ENCODE results near the gene TPD52L1.

TPD52L1 gene

DNA sequence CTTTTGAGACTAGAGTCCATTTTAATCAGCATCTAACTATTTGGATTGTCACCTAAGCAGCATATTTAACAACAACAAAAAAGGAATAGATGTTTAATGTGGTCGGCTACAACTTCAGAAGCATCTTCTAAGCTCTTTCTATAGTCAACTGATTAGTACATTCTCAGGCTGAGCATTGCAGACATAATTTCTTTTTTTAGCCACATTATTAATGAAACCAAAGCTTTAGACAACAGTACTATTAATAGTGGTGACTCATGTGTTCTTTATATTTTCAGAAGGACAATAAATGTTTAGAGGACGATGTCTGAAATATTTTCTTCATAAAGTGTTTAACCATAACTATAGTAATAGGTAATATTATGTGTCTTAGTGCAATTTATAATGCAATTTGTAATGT is 52.4 kb downstream of the TPD52L1 start:
- FAIRE-seq (no peak), DNase-seq (ENCODE audit: insufficient read length, low spot score) (no peak)

DNA sequence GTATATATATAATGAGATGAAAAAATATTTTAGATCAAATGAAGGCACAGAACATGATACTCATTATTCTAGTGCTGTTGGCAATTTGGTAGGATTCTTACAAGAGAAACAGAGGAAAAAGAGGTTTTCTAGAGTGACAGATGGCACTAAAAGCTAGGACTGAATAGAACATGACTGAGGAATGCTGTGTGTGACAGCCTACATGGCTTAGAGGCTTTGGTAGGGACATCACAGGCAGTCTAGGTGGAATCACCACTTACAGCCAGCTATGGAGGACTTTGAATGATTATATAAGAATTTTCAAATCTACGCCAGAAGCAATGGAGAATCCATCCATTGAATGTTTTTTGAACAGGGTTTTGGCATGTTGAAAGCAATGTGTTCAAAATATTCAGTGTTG is 52.8 kb downstream of the TPD52L1 start:
- DNase-seq (ENCODE audit: insufficient read length, low spot score) (no peak), FAIRE-seq (no peak)

DNA sequence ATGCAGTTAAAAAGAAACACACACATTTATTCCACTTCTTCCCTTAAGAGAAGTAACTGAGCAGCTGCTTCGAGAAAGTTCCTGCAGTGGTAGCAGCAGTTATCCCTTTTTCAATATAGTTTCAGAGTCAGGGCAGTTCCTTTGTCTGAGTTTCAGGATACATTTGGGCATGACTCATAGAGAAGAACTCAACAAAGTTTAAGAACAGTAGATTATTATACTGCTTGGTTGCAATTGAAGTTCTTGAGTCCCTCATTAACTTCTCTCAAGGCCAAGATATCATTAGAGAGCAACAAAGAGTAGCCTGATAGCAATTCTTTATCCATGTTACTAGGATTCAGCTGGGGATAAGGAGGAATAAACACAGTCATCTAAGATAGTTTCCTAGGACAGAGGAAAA is 54.4 kb downstream of the TPD52L1 start:
- FAIRE-seq = no peak
- no peak for DNase-seq (ENCODE audit: insufficient read length, low spot score)

DNA sequence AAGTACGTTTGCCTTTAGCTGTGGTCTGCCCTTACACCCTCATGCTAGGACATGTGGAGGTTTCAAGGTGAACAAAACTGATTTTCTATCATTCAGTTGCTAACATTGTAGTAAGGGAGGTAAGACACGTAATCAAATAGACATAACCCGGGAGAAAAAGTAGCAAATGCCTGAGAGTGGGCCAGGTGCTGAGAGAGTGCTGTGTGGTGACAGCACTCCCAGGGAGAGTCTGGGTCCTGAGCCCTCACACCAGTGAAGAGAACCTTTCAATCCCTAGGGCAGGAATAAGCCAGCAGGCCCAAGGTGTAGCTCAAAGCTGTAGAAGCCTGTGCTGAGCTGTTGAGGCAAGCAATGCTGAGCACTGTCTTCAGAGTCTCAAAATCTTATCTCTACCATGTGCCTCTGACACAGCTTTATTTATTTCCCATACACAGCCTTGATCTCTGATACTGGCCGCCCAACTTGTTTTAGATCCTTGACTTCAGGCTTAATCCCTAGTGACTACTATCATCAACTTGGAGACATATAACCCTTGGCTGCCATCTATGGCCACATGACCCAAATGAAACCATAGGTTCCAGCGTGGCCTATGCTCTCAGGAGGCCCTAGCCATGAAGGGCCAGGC is 55.2 kb downstream of the TPD52L1 start:
- FAIRE-seq (no peak), DNase-seq (ENCODE audit: insufficient read length, low spot score) (no peak)

DNA sequence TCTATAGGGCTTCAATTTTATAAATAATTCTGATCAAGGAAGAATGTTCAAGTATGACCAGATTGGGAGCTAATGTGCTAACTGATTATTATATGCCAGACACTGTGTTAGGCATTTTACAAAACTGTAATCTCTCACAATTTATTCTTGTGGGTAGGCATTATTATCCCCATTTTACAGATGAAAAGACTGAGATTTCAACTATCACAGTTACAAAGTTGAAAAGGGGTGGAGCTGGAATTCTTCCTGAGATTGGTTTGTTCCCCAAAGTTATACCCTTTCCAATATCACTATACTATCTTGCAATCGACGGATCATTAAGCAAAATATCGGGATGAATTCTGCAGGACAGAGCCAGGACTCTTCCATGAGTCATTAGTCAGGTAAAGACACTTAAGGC is 57.1 kb downstream of the TPD52L1 start:
- no peak for FAIRE-seq
- DNase-seq (ENCODE audit: insufficient read length, low spot score) = no peak

DNA sequence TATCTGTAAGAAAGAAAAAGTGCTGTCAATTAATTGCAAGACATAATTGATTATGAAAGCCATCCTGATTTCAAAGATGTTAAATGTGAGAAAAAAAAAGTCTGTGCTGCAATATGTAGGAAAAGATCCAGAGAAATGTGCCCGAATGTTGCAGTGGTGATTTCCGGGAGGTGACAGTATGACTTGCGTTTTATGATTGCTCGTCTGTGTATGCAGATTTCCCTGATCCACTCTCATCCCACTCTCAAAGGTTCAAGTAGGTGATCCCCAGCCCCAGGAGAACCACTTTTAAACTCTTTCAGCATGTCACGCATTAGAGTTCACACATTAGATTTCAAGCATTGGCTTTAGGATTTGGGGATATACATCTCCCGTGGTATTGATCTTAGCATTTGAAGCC is 57.8 kb downstream of the TPD52L1 start:
- DNase-seq (ENCODE audit: insufficient read length, low spot score) = no peak
- FAIRE-seq = no peak

DNA sequence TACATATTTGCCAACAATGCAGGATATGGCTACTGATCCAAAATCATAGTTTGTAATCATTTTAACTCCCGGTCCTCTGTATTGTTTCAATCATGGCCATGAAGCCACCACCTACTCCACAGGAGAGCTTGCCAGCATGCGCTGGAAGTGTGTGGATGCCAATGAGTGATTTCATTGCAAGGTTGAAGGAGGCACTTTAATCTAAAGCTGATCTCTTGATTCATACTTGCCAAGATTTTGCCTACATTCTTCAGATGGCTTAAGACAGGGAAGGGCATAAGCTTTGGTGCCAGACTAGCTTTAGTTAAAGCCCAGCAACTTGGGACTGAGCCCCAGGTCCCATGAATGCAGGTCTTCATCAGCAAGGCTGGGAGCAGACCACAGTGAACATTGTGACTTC is 58.8 kb downstream of the TPD52L1 start:
- DNase-seq (ENCODE audit: insufficient read length, low spot score) (no peak), FAIRE-seq (no peak)

DNA sequence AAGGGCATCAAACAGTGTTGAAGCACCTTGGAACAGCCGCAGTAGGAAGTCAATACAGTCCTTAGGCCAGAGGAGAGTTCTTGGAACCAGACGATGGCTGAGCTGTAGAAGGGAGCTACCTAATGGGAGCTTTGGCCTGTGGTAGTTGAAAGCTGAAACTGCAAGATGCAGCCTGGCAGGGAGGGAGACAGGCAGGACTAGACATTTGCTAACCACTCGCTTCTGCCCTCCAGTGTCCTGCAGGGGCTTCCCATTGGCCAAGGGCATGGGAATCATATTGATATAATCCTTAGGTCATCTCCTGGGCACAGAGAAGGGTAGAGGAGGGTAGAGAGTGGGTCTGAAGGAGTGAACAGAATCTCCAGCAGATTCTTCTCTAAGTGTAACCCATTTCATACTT is 60.4 kb downstream of the TPD52L1 start:
- FAIRE-seq (no peak), DNase-seq (ENCODE audit: insufficient read length, low spot score) (no peak)

DNA sequence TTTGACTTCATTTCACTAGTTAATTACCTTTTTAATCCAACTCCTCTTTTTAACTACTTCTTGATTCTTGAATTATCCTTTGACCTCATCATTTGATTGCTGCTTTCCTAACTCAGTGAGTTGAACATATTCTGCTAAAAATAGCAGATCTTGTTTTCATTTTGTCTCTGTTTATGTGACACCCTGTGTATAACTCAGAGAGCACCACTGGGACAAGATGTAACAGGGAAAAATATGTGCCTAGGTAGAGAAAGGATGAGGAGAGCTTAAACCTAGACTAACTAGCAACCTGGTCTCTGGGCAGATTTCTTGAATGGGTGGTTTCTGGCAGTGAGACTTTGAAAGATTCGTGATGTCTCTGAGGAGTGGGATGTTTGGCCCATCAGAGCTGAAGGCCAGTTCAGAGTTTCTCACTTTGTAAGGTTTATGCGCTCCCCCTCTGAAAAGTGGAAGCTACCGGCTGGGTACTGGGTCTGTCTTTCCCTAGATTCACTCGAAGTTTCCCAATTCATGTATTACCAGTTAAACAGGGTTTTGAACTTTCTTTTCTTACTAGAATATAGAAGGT is 61.8 kb downstream of the TPD52L1 start:
- FAIRE-seq = no peak
- DNase-seq (ENCODE audit: insufficient read length, low spot score) = no peak

DNA sequence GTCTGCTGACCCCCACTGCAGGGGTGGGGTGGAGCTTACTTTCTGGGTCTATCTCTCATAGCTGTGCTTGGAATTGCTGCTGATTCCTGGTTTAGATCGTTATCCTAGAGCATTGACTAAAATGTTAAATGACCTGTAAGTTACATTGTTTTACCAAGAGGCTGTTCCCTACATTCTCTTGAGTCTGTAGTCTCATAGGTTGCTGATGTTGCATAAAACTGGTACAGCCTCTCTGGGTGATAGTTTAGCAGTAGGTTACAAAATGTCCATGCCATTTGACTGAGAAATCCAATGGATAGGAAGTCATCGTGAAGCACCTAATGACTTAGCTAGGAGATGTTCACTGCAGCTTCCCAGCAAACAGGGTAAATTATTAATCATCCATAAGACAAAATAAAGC is 62.4 kb downstream of the TPD52L1 start:
- FAIRE-seq = no peak
- DNase-seq (ENCODE audit: insufficient read length, low spot score) = no peak

DNA sequence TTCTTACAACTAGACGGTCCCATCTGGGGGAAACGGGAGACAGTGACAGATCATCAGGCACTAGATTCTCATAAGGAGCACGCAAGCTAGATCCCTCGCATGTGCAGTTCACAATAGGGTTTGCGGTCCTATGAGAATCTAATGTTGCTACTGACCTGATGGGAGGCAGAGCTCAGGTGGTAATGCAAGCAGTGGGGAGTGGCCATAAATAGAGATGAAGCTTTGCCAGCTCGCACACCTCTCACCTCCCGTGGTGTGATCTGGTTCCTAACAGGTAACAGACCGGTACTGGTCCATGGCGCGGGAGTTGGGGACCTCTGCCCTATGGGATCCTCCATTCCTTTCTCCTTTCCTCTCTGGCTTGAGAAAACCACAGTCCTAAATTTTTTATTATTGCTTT is 63.8 kb downstream of the TPD52L1 start:
- FAIRE-seq (no peak), DNase-seq (ENCODE audit: insufficient read length, low spot score) (no peak)

DNA sequence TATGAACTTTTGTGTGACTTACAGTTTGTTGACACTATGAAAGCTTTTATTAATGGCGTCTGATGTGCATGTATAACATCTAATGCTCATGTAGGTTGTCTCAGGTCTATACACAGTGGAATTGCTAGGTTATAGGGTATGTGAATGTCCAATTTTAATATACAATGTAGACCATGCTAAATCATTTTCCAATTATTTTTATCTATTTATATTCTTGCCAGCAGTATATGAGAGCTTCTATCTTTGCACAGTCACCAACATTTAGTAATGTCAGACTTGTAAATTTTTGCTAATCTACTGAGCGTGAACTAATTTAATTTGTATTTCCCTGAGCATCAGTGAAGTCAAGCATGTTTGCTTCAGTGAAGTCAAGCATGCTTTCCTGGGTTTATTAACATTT is 64.4 kb downstream of the TPD52L1 start:
- FAIRE-seq = no peak

DNA sequence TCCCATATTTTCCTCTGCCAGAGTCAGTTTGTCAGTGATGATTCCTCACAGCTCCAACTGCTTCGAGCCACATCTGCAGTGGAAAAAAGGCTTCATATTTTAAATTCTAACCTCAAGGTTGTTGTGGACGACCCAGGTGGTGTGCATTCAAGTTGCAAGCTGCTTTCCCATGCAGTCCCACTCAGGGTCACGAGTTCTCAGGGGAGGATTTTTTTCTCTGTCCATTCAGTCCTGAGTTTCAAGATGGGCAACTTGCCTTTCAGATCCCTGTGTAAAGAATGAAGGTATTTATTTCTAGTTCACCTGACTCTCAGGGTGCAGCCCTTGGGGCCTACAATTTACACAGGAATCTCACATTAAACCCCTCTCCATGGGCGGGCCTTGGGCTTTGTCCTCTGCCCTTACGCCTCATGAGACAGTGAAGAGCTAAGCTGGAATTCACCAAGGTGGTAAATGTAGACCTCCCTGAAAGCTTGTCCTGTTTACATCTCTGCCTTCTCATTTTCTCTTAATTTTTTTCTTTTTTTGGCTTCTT is 65.9 kb downstream of the TPD52L1 start:
- DNase-seq (ENCODE audit: insufficient read length, low spot score) (no peak), FAIRE-seq (no peak)

More for the DNA sequence above, 64.4 kb downstream of the TPD52L1 start:
- no peak for DNase-seq (ENCODE audit: insufficient read length, low spot score)

DNA sequence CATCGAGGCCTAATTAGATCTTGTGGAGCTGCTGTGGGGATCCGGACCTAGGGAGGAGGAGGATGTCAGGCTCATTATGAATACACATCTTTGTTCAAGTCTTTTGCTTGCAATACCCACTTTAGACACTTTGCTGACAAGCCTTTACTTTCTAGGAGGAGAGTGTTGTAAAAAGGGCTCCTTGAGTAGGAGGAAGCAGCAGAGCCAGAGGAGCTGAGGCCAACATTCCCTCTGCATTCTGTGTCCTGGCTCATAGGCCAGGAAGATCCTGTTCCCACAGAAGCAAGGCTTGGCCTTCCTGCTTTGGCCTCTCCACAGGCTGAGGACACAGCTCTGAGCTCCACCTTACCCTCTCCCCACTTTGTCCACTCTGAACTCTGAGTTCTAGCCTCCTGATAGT is 67.1 kb downstream of the TPD52L1 start:
- DNase-seq (ENCODE audit: insufficient read length, low spot score) = no peak
- no peak for FAIRE-seq

DNA sequence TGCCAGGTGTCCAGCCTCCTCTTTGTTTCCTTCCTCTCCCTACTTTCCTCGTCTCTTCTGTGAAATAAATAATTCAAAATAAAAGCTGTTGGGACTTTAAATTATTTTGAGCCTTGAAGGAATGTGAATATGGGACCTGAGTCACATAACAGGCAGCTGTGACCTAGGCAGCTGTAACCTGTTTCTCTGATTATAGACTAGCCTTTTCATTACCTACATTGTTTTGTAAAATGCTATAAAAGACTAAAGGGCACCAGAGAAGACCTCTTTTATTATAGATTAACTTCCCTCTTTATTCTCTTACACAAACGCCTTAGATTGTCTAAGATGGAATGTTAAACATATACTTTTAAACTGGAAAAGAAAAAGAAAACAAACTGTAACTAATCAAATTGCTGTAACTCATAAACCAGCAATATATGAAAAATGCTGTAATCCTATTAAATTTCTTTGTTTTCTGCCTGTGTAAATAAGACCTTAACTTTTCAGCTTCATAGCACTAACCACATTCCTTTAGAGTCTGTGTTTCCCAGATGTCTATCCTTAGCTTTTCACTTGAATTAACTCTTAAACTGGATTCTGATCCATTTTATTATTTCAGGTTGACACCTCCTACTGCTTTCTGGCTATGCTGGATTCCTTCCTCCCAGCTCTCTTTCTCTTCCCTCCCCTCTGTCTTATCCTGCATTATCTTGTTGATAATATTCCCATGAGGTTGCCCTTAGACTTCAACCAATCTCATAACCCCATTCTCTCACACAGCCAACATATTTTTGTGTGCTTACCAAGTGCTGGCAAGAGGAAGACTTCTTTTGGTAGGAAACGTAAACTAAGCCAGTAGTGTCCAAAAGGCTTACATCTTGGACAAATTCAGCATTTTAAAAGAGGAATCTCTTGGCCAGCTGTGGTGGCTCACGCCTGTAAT is 69.2 kb downstream of the TPD52L1 start:
- FAIRE-seq (no peak), DNase-seq (ENCODE audit: insufficient read length, low spot score) (no peak)

DNA sequence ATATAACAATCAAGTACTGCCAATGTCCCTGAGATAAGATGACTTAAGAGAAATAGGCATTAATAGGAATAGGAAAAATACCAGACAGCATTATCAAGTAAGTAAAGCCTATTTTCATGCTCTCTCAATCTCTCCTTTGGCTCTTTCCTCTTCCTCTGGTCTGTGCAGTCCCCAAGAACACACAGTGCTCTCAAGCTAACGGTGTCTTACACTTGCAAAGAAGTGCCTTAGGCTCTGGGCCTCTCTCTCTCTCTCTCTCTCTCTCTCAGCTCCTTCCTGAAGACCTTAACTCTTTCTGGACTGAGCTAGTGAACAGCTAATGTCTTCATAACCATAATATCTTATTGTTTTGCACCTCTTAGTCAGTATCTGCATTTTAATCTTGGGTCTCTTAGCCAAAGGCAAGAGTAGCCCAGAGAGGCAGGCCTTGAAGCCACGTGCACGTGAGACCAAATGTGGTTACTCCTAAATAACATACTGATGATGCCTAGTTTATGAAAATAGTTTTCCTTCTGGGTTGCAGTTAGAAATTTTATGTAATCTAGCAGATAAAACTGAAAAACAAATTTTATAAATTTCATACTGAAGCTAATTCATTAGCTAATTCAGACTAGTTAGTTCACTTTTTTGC is 70.8 kb downstream of the TPD52L1 start:
- DNase-seq (ENCODE audit: insufficient read length, low spot score) = no peak
- FAIRE-seq = no peak

DNA sequence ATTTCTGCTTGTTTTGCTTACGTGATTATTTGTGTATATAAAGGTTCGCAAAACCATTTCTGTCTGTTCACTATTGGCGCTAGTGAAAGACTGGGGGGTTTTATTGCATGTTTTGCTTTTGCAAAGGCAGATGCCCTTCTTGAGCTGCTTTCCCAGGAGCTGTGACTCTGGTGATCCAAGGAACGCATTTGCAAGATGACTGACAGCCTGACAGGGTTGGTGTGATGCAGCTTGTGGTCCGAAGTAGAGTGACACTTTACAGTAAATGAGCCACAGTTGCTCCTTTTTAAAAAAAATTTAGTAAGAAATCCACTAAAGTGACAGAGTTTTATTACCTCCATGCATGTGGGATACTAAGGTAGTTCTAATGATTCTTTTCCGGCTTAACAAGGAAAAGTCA is 73.7 kb downstream of the TPD52L1 start:
- DNase-seq (ENCODE audit: insufficient read length, low spot score) (no peak), FAIRE-seq (no peak)

DNA sequence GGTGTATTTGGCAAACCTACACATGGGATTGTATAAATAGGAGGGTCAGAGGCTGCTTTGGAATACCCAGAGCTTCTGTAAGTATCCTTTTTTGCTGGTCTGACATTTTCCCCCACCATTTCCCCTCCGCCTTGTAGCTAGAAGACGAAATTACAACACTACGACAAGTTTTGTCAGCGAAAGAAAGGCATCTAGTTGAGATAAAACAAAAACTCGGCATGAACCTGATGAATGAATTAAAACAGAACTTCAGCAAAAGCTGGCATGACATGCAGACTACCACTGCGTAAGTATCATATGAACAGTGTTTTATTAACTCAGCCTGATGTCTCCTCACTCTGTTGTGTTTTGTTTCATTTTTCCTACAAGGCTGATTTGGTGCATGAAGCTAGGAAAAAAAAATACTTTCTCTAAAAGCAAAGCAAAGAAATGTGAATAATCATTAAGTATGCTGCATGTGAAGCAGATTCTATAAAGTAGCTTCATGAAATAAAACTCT is 75.5 kb downstream of the TPD52L1 start:
- DNase-seq (ENCODE audit: insufficient read length, low spot score) (no peak), FAIRE-seq (no peak)

DNA sequence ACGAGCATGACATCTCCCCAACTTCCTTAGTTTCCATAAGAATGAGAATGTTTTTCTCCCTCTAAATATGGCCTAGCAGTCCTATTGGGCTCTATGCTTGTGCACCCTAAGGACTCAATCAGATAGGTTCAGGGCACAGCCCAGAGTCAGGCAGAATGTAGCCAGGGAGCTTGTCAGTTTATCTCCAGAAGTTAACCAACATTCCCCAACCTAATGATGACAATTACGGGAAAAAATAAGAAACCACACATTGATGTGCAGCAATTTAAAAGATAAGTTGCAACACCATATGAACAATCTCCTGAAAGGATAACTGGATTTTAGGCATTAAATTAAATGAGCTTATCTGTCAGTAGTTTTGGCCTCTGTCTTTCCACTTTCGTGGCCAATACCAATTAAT is 77.1 kb downstream of the TPD52L1 start:
- FAIRE-seq (no peak), DNase-seq (ENCODE audit: insufficient read length, low spot score) (no peak)

DNA sequence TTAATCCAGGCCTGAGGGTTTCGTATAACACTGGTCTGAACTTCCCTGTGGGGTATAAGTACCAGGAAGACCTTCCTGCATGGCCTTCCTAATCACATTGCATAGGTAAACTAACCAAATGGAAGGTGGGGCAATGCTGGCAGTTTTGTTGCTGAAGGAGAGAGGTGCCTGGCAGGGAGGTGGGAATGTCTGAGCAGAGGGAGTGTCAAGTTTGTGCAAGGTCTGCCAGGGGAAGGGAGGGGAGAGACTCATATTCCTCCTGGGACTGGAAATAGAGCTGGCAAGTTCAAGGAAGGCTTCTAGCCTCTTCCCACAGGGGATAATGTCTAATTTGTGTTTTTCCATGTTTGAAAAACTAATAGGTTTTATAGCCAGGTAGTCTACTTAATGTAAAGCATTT is 77.6 kb downstream of the TPD52L1 start:
- DNase-seq (ENCODE audit: insufficient read length, low spot score) (no peak), FAIRE-seq (no peak)

All from HTR-8/SVneo (cell line).